IPS-18a (cell line): ENCODE results near the gene LTBP2.

Experiments used
- H3K27ac ChIP-seq: one replicate; pipeline ENCODE4 v1.5.1; 2013; ENCODE audit warnings: low read length
- H3K27me3 ChIP-seq: one replicate; pipeline ENCODE4 v1.6.1; 2013; ENCODE audit warnings: mild to moderate bottlenecking, low read length; ENCODE audit not compliant: control insufficient read depth, insufficient read depth
- H3K36me3 ChIP-seq: one replicate; pipeline ENCODE4 v1.6.1; 2013; ENCODE audit warnings: low read depth, low read length; ENCODE audit not compliant: control insufficient read depth
- H3K4me1 ChIP-seq: one replicate; pipeline ENCODE4 v1.6.1; 2013; ENCODE audit warnings: low read depth, low read length; ENCODE audit not compliant: control insufficient read depth
- H3K4me3 ChIP-seq: one replicate; pipeline ENCODE4 v1.5.1; 2013; ENCODE audit warnings: low read length
- H3K9ac ChIP-seq: one replicate; pipeline ENCODE4 v1.6.1; 2013; ENCODE audit warnings: mild to moderate bottlenecking, low read length, moderate library complexity
- H3K9me3 ChIP-seq: one replicate; pipeline ENCODE4 v1.6.1; 2013; ENCODE audit warnings: low read depth, low read length; ENCODE audit not compliant: control insufficient read depth

Gene LTBP2

DNA sequence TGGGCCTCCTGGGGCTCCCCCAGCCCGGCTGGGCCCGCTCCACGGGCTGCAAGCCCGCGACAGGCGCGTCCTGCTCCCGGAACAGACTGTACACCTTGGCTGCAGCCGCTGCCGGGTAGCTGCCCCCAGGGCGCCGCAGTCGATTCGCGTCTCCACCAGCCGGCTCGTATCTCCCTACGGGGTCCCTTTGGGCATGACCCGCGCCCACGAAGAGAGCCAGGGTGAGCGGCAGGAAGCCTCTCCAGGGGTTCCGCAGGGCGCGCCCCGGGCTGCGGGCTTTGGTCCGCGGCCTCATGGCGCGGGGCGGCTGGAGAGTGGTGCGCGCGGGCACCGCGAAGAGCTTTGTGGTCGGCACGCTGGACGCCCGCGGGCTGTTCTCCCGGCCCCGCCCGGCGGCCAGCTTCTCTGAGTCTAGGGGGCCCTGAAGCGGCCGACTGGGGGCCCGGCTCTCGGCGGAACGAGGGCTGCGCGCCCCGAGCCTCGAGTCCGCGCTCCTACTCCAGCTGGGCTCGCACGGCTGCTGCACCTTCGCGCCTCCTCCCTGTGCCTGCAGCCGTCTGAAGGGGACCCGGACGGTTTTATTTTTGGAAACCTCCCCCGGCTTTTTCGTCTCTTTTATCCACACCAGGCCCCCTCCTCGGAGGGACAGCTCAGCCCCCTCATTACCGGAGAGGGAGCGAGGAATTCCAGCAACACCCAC is at the start of gene LTBP2:
Gene LTBP2 (minus strand): TSS at position 588 of the 700 bp plus-strand sequence. CDS start 293 bp downstream, at position 295.
- H3K36me3 ChIP-seq: no peaks in the 10 kb centered on the region
- H3K9ac ChIP-seq: no peak within 1 kb of the TSS
- peak within 1 kb of the TSS; percentile 55 for H3K4me3 ChIP-seq
- H3K27ac ChIP-seq: no peak within 1 kb of the TSS
- H3K4me1 ChIP-seq: peaks cover 3% of the 10 kb centered on the region
- H3K9me3 ChIP-seq: no peaks in the 10 kb centered on the region
- peaks cover 34% of the 10 kb centered on the region for H3K27me3 ChIP-seq

- Histone ChIP-seq H3K4me1 (no peaks in the 10 kb centered on the region), H3K4me3 (no peak overlapping the region), H3K9ac (no peak overlapping the region), H3K27me3 (no peaks in the 10 kb centered on the region), H3K27ac (no peak overlapping the region), H3K9me3 (no peaks in the 10 kb centered on the region), H3K36me3 (peaks cover 43% of the 10 kb centered on the region)
These were observed 48.8 kb upstream of the LTBP2 start for GRCh38 chr14:74660863-74661262.

GRCh38 chr14:74660167-74660566 is 48.1 kb upstream of the LTBP2 start:
- Histone ChIP-seq H3K27me3 (no peaks in the 10 kb centered on the region), H3K9ac (no peak overlapping the region), H3K27ac (no peak overlapping the region), H3K4me3 (no peak overlapping the region), H3K36me3 (peaks cover 36% of the 10 kb centered on the region), H3K9me3 (no peaks in the 10 kb centered on the region), H3K4me1 (no peaks in the 10 kb centered on the region)

GRCh38 chr14:74658535-74659131 is 46.6 kb upstream of the LTBP2 start:
- no peaks in the 10 kb centered on the region for H3K9me3 ChIP-seq
- no peaks in the 10 kb centered on the region for H3K27me3 ChIP-seq
- no peaks in the 10 kb centered on the region for H3K4me1 ChIP-seq
- H3K27ac ChIP-seq: no peak overlapping the region
- H3K9ac ChIP-seq: no peak overlapping the region
- H3K4me3 ChIP-seq: no peak overlapping the region
- peaks cover 31% of the 10 kb centered on the region for H3K36me3 ChIP-seq

GRCh38 chr14:74656964-74657363 is 44.9 kb upstream of the LTBP2 start:
- Histone ChIP-seq H3K4me3 (no peak overlapping the region), H3K27me3 (no peaks in the 10 kb centered on the region), H3K4me1 (no peaks in the 10 kb centered on the region)

DNA sequence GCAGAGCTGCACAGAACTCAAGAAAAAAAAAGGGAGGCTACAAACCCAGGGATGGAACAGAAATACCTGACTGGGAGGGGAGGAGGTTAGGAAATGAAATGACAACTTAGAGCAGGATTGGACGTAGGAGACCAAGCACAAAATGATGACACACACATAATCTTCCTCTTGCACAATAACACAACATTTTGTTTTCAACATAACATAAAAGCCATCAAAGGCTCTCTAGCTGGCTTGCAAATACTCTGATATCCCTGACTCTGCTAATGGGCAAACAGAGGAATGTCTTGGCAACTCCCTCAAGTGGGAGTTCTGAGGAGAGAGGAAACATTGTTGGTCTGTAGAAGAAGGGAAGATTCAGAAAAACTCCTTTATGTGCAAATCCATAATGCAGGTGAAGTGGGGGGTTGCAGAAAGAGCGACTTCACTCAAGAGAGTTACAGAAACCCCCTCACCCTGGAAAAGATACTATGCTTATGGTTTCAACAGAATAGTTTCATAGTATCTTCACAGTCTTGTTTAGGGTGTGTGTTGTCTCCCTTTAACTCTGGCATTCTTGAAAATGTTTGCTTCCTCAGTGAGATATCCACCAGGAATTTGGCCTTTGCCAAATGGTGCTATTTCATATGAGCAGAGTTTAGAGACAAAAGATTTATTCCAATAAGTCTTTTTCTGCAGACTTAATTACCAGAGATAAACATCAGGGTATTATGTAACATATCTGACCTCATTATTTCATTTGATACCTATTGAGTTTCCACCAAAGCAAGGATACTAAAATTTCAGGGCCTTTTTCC is 43.8 kb upstream of the LTBP2 start:
- Histone ChIP-seq H3K27ac (no peak overlapping the region), H3K9me3 (no peaks in the 10 kb centered on the region), H3K4me1 (no peaks in the 10 kb centered on the region), H3K27me3 (no peaks in the 10 kb centered on the region), H3K9ac (no peak overlapping the region), H3K4me3 (no peak overlapping the region), H3K36me3 (peaks cover 7% of the 10 kb centered on the region)

More at GRCh38 chr14:74656964-74657363, 44.9 kb upstream of the LTBP2 start:
- no peaks in the 10 kb centered on the region for H3K9me3 ChIP-seq
- no peak overlapping the region for H3K27ac ChIP-seq
- H3K36me3 ChIP-seq: peaks cover 14% of the 10 kb centered on the region
- no peak overlapping the region for H3K9ac ChIP-seq

DNA sequence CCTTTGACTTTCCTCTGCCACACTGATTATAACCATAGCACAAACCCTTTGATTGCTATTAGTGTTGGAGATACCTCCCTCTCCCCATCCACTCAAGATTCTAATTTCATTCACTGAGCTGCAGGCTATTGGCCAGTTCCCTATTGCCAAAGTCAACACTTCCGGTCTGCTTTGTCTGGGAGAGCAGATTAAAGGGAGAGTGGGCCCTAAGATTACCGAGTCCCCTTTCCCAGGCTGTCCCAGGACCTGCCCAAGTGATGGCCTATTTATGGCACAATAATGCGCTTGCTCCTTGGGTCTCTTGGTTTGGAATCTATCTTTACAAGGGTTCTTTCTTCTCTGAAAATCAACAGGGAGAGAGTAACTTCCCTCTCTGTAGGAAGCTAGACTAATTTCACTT is 42.9 kb upstream of the LTBP2 start:
- no peak overlapping the region for H3K27ac ChIP-seq
- no peak overlapping the region for H3K9ac ChIP-seq
- H3K27me3 ChIP-seq: no peaks in the 10 kb centered on the region
- peaks cover 1% of the 10 kb centered on the region for H3K36me3 ChIP-seq
- no peaks in the 10 kb centered on the region for H3K4me1 ChIP-seq
- no peaks in the 10 kb centered on the region for H3K9me3 ChIP-seq
- H3K4me3 ChIP-seq: no peak overlapping the region

DNA sequence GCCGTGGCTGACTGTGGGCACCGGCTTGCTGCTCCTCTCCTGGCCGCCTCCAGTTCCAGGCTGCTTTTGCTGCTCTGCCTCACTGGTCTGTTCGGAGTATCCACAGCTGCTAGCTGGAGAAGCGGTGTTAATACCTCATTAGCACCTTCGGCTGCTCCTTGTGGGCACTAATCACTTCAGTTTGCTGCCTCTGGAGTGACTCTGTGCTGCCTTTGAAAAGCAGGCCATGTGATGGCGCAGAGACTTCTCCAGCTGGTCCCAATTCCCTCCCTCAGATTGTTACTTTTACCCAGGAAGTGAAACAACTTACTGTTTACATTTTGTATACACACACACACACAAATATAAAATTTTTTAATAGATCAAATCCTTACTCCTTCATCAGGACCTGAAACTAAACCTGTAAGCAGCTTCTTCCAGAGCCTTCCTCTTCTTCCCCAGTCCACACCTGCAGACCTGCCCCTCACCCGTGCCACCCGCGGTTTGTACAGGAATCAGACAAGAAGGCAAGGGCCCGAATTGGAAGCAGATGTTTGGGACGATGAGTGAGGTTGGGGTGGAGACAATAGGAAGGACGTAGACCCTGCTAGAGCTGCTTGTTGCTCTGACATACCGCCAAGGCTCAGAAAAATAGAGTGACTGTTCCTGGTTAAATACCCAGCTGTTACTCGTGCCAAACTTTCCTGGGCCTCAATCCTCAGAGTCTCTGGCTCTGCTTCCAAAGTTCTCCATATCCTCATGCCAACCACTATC is 41.5 kb upstream of the LTBP2 start:
- Histone ChIP-seq H3K9ac (no peak overlapping the region), H3K4me1 (peaks cover 8% of the 10 kb centered on the region), H3K27ac (no peak overlapping the region), H3K4me3 (no peak overlapping the region), H3K9me3 (no peaks in the 10 kb centered on the region), H3K27me3 (no peaks in the 10 kb centered on the region), H3K36me3 (no peaks in the 10 kb centered on the region)

DNA sequence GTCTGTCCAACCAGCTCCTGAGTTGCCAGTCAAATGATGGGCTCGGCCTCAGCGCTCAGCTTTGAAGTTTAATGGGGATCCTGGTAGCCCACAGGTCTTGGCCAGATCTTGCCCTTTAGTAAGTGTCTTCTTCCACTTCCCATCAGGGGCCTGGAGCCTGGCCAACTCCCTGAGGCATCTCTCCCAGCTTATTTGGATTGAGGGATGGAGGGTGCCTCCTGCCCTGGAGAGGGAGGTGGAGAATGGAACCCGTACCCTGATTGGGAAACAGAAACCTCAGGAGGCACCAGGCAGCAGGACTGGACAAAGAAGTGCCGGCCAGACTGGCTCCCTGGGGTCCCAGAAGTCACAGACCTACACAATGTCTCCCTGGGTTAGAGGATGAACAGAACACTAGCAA is 40.5 kb upstream of the LTBP2 start:
- Histone ChIP-seq H3K4me1 (peaks cover 13% of the 10 kb centered on the region), H3K9ac (no peak overlapping the region), H3K4me3 (no peak overlapping the region), H3K27ac (no peak overlapping the region), H3K9me3 (no peaks in the 10 kb centered on the region), H3K27me3 (no peaks in the 10 kb centered on the region), H3K36me3 (no peaks in the 10 kb centered on the region)

GRCh38 chr14:74650927-74651686 is 39.1 kb upstream of the LTBP2 start:
- H3K27ac ChIP-seq: no peak overlapping the region
- H3K27me3 ChIP-seq: no peaks in the 10 kb centered on the region
- no peak overlapping the region for H3K4me3 ChIP-seq
- H3K4me1 ChIP-seq: peaks cover 13% of the 10 kb centered on the region
- H3K9ac ChIP-seq: no peak overlapping the region
- no peaks in the 10 kb centered on the region for H3K36me3 ChIP-seq
- no peaks in the 10 kb centered on the region for H3K9me3 ChIP-seq

- no peaks in the 10 kb centered on the region for H3K27me3 ChIP-seq
- H3K36me3 ChIP-seq: no peaks in the 10 kb centered on the region
- no peaks in the 10 kb centered on the region for H3K9me3 ChIP-seq
- H3K27ac ChIP-seq: no peak overlapping the region
- H3K4me1 ChIP-seq: peaks cover 13% of the 10 kb centered on the region
- no peak overlapping the region for H3K4me3 ChIP-seq
- H3K9ac ChIP-seq: no peak overlapping the region
These were observed 37.6 kb upstream of the LTBP2 start for GRCh38 chr14:74649673-74650072.
